IMR-90 (cell line): ENCODE results near the gene NTRK3. TPM values are rescaled to one million over a fixed set of nuclear protein-coding genes. Genes with fewer than 3 reads are reported as not detected.

Experiments
- ATAC-seq: fragments of 200-7000 bp; cut with Tn5 transposase; 2 replicates; pipeline ENCODE4 v1.9.1; 2020; ENCODE audit warnings: low read depth, mild to moderate bottlenecking, moderate library complexity
- BruUV-seq: library from RNA; stranded (reverse); fragments of 400-500 nt; replicated peaks from 2 replicates; lab custom pipeline; 2021; lab: Mats Ljungman, UMichigan
- CTCF ChIA-PET: fragments of 300-600 bp; formaldehyde crosslinking; extraction: SDS; loops from one replicate; lab custom pipeline; 2021; ENCODE audit warnings: antibody characterized with exemption; lab: Yijun Ruan, JAX
- POLR2A ChIA-PET: fragments of 300-600 bp; sonication (Branson Sonifier 250); formaldehyde crosslinking; loops from one replicate; lab custom pipeline; 2022; ENCODE audit warnings: antibody characterized with exemption; ENCODE audit not compliant: unreplicated experiment; lab: Charles Lee
- DNase-seq: peaks from one replicate; pipeline ENCODE4 v3.0.0; 2013
- H2AFZ ChIP-seq: replicated peaks from 2 replicates; pipeline ENCODE3; 2013; ENCODE audit warnings: low read length, mild to moderate bottlenecking; ENCODE audit not compliant: poor library complexity
- H2AK5ac ChIP-seq: 2 replicates; pipeline ENCODE4 v1.6.1; 2013; ENCODE audit warnings: low read depth, low read length, inconsistent platforms
- H2AK9ac ChIP-seq: replicated peaks from 2 replicates; pipeline ENCODE3; 2013; ENCODE audit warnings: mild to moderate bottlenecking, low read depth, low read length, moderate library complexity; ENCODE audit not compliant: poor library complexity
- H2BK120ac ChIP-seq: 2 replicates; pipeline ENCODE4 v1.6.1; 2013; ENCODE audit warnings: low read depth, low read length, inconsistent platforms
- H2BK15ac ChIP-seq: 3 replicates; pipeline ENCODE4 v1.6.1; 2013; ENCODE audit warnings: low read depth, low read length, inconsistent platforms
- H2BK20ac ChIP-seq: 2 replicates; pipeline ENCODE4 v1.6.1; 2013; ENCODE audit warnings: low read depth, mild to moderate bottlenecking, inconsistent platforms, low read length, moderate library complexity
- H2BK5ac ChIP-seq: 2 replicates; pipeline ENCODE4 v1.6.1; 2013; ENCODE audit warnings: mild to moderate bottlenecking, low read depth, low read length, inconsistent platforms; ENCODE audit not compliant: poor library complexity, severe bottlenecking
- H3K14ac ChIP-seq: replicated peaks from 2 replicates; pipeline ENCODE4 v1.6.1; 2013; ENCODE audit warnings: low read depth, low read length, inconsistent platforms
- H3K18ac ChIP-seq: 2 replicates; pipeline ENCODE4 v1.6.1; 2013; ENCODE audit warnings: low read depth, low read length, control low read depth
- H3K23ac ChIP-seq: 2 replicates; pipeline ENCODE4 v1.6.1; 2013; ENCODE audit warnings: low read depth, low read length, inconsistent platforms
- H3K27ac ChIP-seq: 2 replicates; pipeline ENCODE4 v1.5.1; 2013; ENCODE audit warnings: mild to moderate bottlenecking, control low read depth, low read length; ENCODE audit not compliant: insufficient read depth
- H3K27me3 ChIP-seq: 2 replicates; pipeline ENCODE4 v1.6.1; 2013; ENCODE audit warnings: low read length; ENCODE audit not compliant: control insufficient read depth, insufficient read depth
- H3K36me3 ChIP-seq: 2 replicates; pipeline ENCODE4 v1.6.1; 2013; ENCODE audit warnings: low read length, mixed read lengths; ENCODE audit not compliant: control insufficient read depth, insufficient read depth
- H3K4ac ChIP-seq: 2 replicates; pipeline ENCODE4 v1.6.1; 2013; ENCODE audit warnings: low read depth, low read length, inconsistent platforms
- H3K4me1 ChIP-seq: 2 replicates; pipeline ENCODE4 v1.6.1; 2013; ENCODE audit warnings: low read length, mixed read lengths; ENCODE audit not compliant: control insufficient read depth, insufficient read depth
- H3K4me2 ChIP-seq: 2 replicates; pipeline ENCODE4 v1.6.1; 2013; ENCODE audit warnings: low read depth, mild to moderate bottlenecking, control low read depth, low read length, moderate library complexity
- H3K4me3 ChIP-seq: 2 replicates; pipeline ENCODE4 v1.5.1; 2013; ENCODE audit warnings: low read depth, mild to moderate bottlenecking, control low read depth, low read length, moderate library complexity; ENCODE audit not compliant: insufficient read depth
- H3K56ac ChIP-seq: 2 replicates; pipeline ENCODE4 v1.6.1; 2013; ENCODE audit warnings: low read length, inconsistent platforms; ENCODE audit not compliant: insufficient read depth; ENCODE audit errors: extremely low read depth
- H3K79me1 ChIP-seq, 2 experiments: 2 replicates each; pipeline ENCODE4 v1.6.1; 2013; ENCODE audit warnings: low read length in 2 of 2, inconsistent platforms in 1 of 2, low read depth in 1 of 2
- H3K9ac ChIP-seq: 2 replicates; pipeline ENCODE4 v1.6.1; 2013; ENCODE audit warnings: low read depth, low read length, control low read depth
- H3K9me1 ChIP-seq: 2 replicates; pipeline ENCODE4 v1.6.1; 2013; ENCODE audit warnings: low read length, inconsistent platforms; ENCODE audit not compliant: insufficient read depth
- H3K9me3 ChIP-seq: 2 replicates; pipeline ENCODE4 v1.6.1; 2013; ENCODE audit warnings: low read length; ENCODE audit not compliant: control insufficient read depth, insufficient read depth
- H4K20me1 ChIP-seq: 2 replicates; pipeline ENCODE4 v1.6.1; 2013; ENCODE audit warnings: low read length, inconsistent platforms; ENCODE audit not compliant: insufficient read depth
- H4K5ac ChIP-seq: 2 replicates; pipeline ENCODE4 v1.6.1; 2013; ENCODE audit warnings: mild to moderate bottlenecking, low read depth, low read length, control low read depth
- H4K8ac ChIP-seq, 2 experiments: 2 replicates each; pipeline ENCODE4 v1.6.1; 2013; ENCODE audit warnings: low read depth in 2 of 2, low read length in 2 of 2, control low read depth in 1 of 2, inconsistent platforms in 1 of 2
- H4K91ac ChIP-seq: 2 replicates; pipeline ENCODE4 v1.6.1; 2013; ENCODE audit warnings: low read depth, low read length, inconsistent platforms; ENCODE audit not compliant: insufficient read depth
- CTCF ChIP-seq: conservative IDR thresholded peaks from 2 replicates; pipeline ENCODE4 v1.5.1; 2012; ENCODE audit warnings: mild to moderate bottlenecking, low read depth, low read length, improper control_type of control experiment
- NFE2L2 ChIP-seq: fragments of 150-350 bp; IDR thresholded peaks from 2 replicates; pipeline ENCODE4 v1.6.1; 2016; ENCODE audit warnings: low read depth, mild to moderate bottlenecking, low read length
- WGBS, 2 experiments: methylation state at CpG; one replicate each; pipeline versions ENCODE4 v1.1.5 to v1.1.7; 2013; ENCODE audit warnings: missing lambda C conversion rate in 2 of 2; ENCODE audit not compliant: insufficient read length in 1 of 2; ENCODE audit errors: extremely low coverage in 2 of 2; 5-methylcytosine and 5-hydroxymethylcytosine counted together
- dilution Hi-C: fragments of 300-500 bp; cut with HindIII; formaldehyde crosslinking; loops from one replicate; pipeline ENCODE4 v1.14.3; 2018; ENCODE audit warnings: low sequenced_read_pairs; ENCODE audit not compliant: unreplicated experiment
- in situ Hi-C: fragments of 300-500 bp; cut with MboI; formaldehyde crosslinking; loops from 3 replicates; pipeline ENCODE4 v1.14.3; 2019; ENCODE audit warnings: low sequenced_read_pairs, inconsistent platforms, mixed read lengths
- intact Hi-C: fragments of 100-400 bp; cut with micrococcal nuclease; formaldehyde crosslinking; loops from 2 replicates; pipeline ENCODE4 v1.10.0; 2022
- polyA plus RNA-seq, 3 experiments: library from polyadenylated mRNA; depleted of rRNA; stranded (reverse); fragments of >200 nt; gene quantifications; 2 replicates each; pipeline ENCODE4 v1.2.3, GENCODE V29; 2012; ENCODE audit warnings: low replicate concordance in 1 of 3
- total RNA-seq: library from RNA; depleted of rRNA; stranded (reverse); fragments of >200 nt; gene quantifications from 2 replicates; pipeline ENCODE4 v1.2.3, GENCODE V29; 2012

The NTRK3 gene
- total and polyA plus RNA-seq, 2 of the 4 experiments (the other 2 are of a cell fraction) = under 0.01 to 0.15 TPM

- Histone ChIP-seq H3K56ac (no peak overlapping the region), H3K18ac (no peak overlapping the region), H3K23ac (no peak overlapping the region), H4K8ac (no peak overlapping the region), H2BK5ac (no peak overlapping the region), H3K4me3 (no peak overlapping the region), H4K91ac (no peak overlapping the region), H2AK9ac (no peak overlapping the region), H3K9me3 (peaks cover 5% of the 10 kb centered on the region), H3K4me1 (no peaks in the 10 kb centered on the region), H3K14ac (no peak overlapping the region), H3K27ac (no peak overlapping the region), H3K27me3 (no peaks in the 10 kb centered on the region), H3K4ac (no peak overlapping the region), H2BK15ac (no peak overlapping the region), H3K79me1 (no peaks in the 10 kb centered on the region), H3K36me3 (no peaks in the 10 kb centered on the region), H2AK5ac (no peak overlapping the region), H4K20me1 (no peaks in the 10 kb centered on the region), H4K5ac (no peak overlapping the region), H2BK120ac (no peak overlapping the region), H3K9ac (no peak overlapping the region), H3K4me2 (no peak overlapping the region), H3K9me1 (no peaks in the 10 kb centered on the region), H2AFZ (no peak overlapping the region), H2BK20ac (no peak overlapping the region)
- ATAC-seq (no peak), DNase-seq (no peak)
- ChIA-PET POLR2A (interaction anchor here (0.7 kb wide), 1 partner anchor 806 kb away, joined by 4 read pairs; no protein-coding TSS in a partner anchor), CTCF (no interaction called here)
- WGBS, 2 experiments = 100% methylated on average over 1 of the region's 11 CpGs; no CpG with 5 or more reads in 1 of the 2 experiments
- in situ Hi-C loops = no loop called here
- TF ChIP-seq CTCF = no peak
- no peak for TF ChIP-seq NFE2L2
- BruUV-seq = no TSS peak
- intact Hi-C loops = no loop called here
- dilution Hi-C loops = no loop called here
These were observed 35.9 kb downstream of the NTRK3 start for GRCh38 chr15:88220443-88221335.
